SK-N-MC (cell line): ENCODE measurements around the gene CD300A.

Experiments
- EZH2 ChIP-seq: fragments of 200-600 bp; sonication (generic); IDR thresholded peaks from one replicate; pipeline ENCODE4 v1.6.1; 2017; ENCODE audit warnings: antibody characterized with exemption
- FOXP2 ChIP-seq: optimal IDR thresholded peaks from 2 replicates; pipeline ENCODE3; 2011; ENCODE audit warnings: mild to moderate bottlenecking, moderate library complexity; ENCODE audit not compliant: insufficient read depth; ENCODE audit errors: extremely low read length, control extremely low read depth
- POLR2AphosphoS5 ChIP-seq: IDR thresholded peaks from 2 replicates; pipeline ENCODE4 v1.6.1; 2012; ENCODE audit warnings: mild to moderate bottlenecking, low read depth, low read length, borderline replicate concordance

DNA sequence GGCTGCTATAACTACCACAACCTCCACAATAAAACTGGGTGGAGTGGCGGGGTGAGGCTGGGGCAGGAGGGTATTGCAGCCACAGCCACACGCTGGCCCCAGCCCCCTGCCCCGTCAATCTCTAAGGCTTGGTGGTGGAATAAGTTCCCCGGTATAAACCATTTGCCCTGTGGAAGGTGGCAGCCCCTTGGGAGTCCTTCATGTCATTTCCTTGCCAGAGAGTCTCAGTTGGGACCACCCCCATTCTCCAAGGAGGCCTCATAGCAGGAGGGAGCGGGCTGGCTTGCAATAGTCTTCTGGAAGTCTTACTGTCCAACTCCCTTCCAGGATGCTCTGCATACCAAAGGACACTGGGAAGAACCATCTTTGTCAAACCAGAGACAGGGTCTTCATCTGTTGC lies 19.4 kb downstream of the CD300A start:
- TF ChIP-seq FOXP2 (no peak), EZH2 (no peak), POLR2AphosphoS5 (no peak)
